ENCODE results near the gene VEZT. TPM values are rescaled to one million over a fixed set of nuclear protein-coding genes. Genes with fewer than 3 reads are reported as not detected.
A peak's percentile ranks its signal among the peaks of the same experiment; 100 is the strongest.
"Not testable (repeated sequence)": the region's sequence is repeated elsewhere in the genome, so short reads cannot be mapped to it uniquely, and the experiment has no call there.

Gene VEZT
- total and polyA plus RNA-seq, 4 donors = 13.7 to 47.4 (median 22.0) TPM

GRCh38 chr12:95231190-95231589 lies 13.6 kb downstream of the VEZT start:
- WGBS = 82% methylated on average over 2 of the region's 2 CpGs
- H3K27me3 ChIP-seq (ENCODE audit: control insufficient read depth in 4 of 4, insufficient read depth in 4 of 4, low read length in 3 of 4) = no peaks in the 10 kb centered on the region
- TF ChIP-seq HNF4G (IDR thresholded peaks at IDR 0.05) (no peak), MAX (IDR thresholded peaks at IDR 0.05) (no peak), RXRA (IDR thresholded peaks at IDR 0.05) (no peak), YY1 (IDR thresholded peaks at IDR 0.05) (peak; percentile 33), SP1 (IDR thresholded peaks at IDR 0.05) (no peak), FOXA2 (IDR thresholded peaks at IDR 0.05) (no peak), ATF3 (IDR thresholded peaks at IDR 0.05) (no peak)
- H3K4me3 ChIP-seq (ENCODE audit: low read depth in 1 of 3, low read length in 3 of 3) = no peak overlapping the region
- no peaks in the 10 kb centered on the region for H3K36me3 ChIP-seq (ENCODE audit: control insufficient read depth in 4 of 4, insufficient read depth in 3 of 4, low read depth in 1 of 4, low read length in 3 of 4)
- H3K9ac ChIP-seq (ENCODE audit: low read depth in 1 of 2, low read length in 2 of 2) = no peak overlapping the region
- H3K9me3 ChIP-seq (ENCODE audit: control insufficient read depth in 4 of 4, low read length in 3 of 4) = no peaks in the 10 kb centered on the region
- peaks cover 0 to 2% (median 0%) of the 10 kb centered on the region in 4 donors for H3K4me1 ChIP-seq (ENCODE audit: control insufficient read depth in 4 of 4, insufficient read depth in 4 of 4, low read length in 3 of 4)
- H3K27ac ChIP-seq (ENCODE audit: low read depth in 1 of 2, low read length in 2 of 2) = no peak overlapping the region
- DNase-seq (ENCODE audit: low spot score) = no peak

GRCh38 chr12:95234187-95234586 lies 16.6 kb downstream of the VEZT start:
- not testable (repeated sequence) for DNase-seq (ENCODE audit: low spot score); H3K4me3 ChIP-seq (ENCODE audit: low read depth in 1 of 3, low read length in 3 of 3); H3K36me3 ChIP-seq (ENCODE audit: control insufficient read depth in 4 of 4, insufficient read depth in 3 of 4, low read depth in 1 of 4, low read length in 3 of 4); H3K27me3 ChIP-seq (ENCODE audit: control insufficient read depth in 4 of 4, insufficient read depth in 4 of 4, low read length in 3 of 4); H3K9ac ChIP-seq (ENCODE audit: low read depth in 1 of 2, low read length in 2 of 2); H3K27ac ChIP-seq (ENCODE audit: low read depth in 1 of 2, low read length in 2 of 2); H3K4me1 ChIP-seq (ENCODE audit: control insufficient read depth in 4 of 4, insufficient read depth in 4 of 4, low read length in 3 of 4); H3K9me3 ChIP-seq (ENCODE audit: control insufficient read depth in 4 of 4, low read length in 3 of 4)
- WGBS = 98% methylated on average over 14 of the region's 14 CpGs

- not testable (repeated sequence) for DNase-seq (ENCODE audit: low spot score); H3K27ac ChIP-seq (ENCODE audit: low read depth in 1 of 2, low read length in 2 of 2); H3K27me3 ChIP-seq (ENCODE audit: control insufficient read depth in 4 of 4, insufficient read depth in 4 of 4, low read length in 3 of 4); H3K36me3 ChIP-seq (ENCODE audit: control insufficient read depth in 4 of 4, insufficient read depth in 3 of 4, low read depth in 1 of 4, low read length in 3 of 4); H3K9me3 ChIP-seq (ENCODE audit: control insufficient read depth in 4 of 4, low read length in 3 of 4); H3K9ac ChIP-seq (ENCODE audit: low read depth in 1 of 2, low read length in 2 of 2); H3K4me3 ChIP-seq (ENCODE audit: low read depth in 1 of 3, low read length in 3 of 3); H3K4me1 ChIP-seq (ENCODE audit: control insufficient read depth in 4 of 4, insufficient read depth in 4 of 4, low read length in 3 of 4)
- 96% methylated on average over 28 of the region's 31 CpGs for WGBS
Measured at GRCh38 chr12:95235621-95236020, 18.0 kb downstream of the VEZT start.

GRCh38 chr12:95237315-95237714 lies 19.7 kb downstream of the VEZT start:
- DNase-seq (ENCODE audit: low spot score) = no peak
- Histone ChIP-seq H3K4me3 (ENCODE audit: low read depth in 1 of 3, low read length in 3 of 3) (no peak overlapping the region), H3K27me3 (ENCODE audit: control insufficient read depth in 4 of 4, insufficient read depth in 4 of 4, low read length in 3 of 4) (no peaks in the 10 kb centered on the region), H3K27ac (ENCODE audit: low read depth in 1 of 2, low read length in 2 of 2) (no peak overlapping the region), H3K9me3 (ENCODE audit: control insufficient read depth in 4 of 4, low read length in 3 of 4) (no peaks in the 10 kb centered on the region), H3K4me1 (ENCODE audit: control insufficient read depth in 4 of 4, insufficient read depth in 4 of 4, low read length in 3 of 4) (peaks cover 2 to 7% (median 3%) of the 10 kb centered on the region in 4 donors), H3K9ac (ENCODE audit: low read depth in 1 of 2, low read length in 2 of 2) (no peak overlapping the region), H3K36me3 (ENCODE audit: control insufficient read depth in 4 of 4, insufficient read depth in 3 of 4, low read depth in 1 of 4, low read length in 3 of 4) (peaks cover 0 to 1% (median 0%) of the 10 kb centered on the region in 4 donors)
- 80% methylated on average over 1 of the region's 1 CpG for WGBS
- TF ChIP-seq TAF1 (conservative IDR thresholded peaks at IDR 0.05) (no peak), NR2F2 (IDR thresholded peaks at IDR 0.05) (peak; percentile 56)

GRCh38 chr12:95238150-95238549 lies 20.5 kb downstream of the VEZT start:
- H3K27me3 ChIP-seq (ENCODE audit: control insufficient read depth in 4 of 4, insufficient read depth in 4 of 4, low read length in 3 of 4) = no peaks in the 10 kb centered on the region
- H3K27ac ChIP-seq (ENCODE audit: low read depth in 1 of 2, low read length in 2 of 2) = no peak overlapping the region
- H3K9ac ChIP-seq (ENCODE audit: low read depth in 1 of 2, low read length in 2 of 2) = no peak overlapping the region
- H3K36me3 ChIP-seq (ENCODE audit: control insufficient read depth in 4 of 4, insufficient read depth in 3 of 4, low read depth in 1 of 4, low read length in 3 of 4) = peaks cover 0 to 2% (median 0%) of the 10 kb centered on the region in 4 donors
- no peak for TF ChIP-seq YY1 (IDR thresholded peaks at IDR 0.05)
- H3K4me3 ChIP-seq (ENCODE audit: low read depth in 1 of 3, low read length in 3 of 3) = no peak overlapping the region
- DNase-seq (ENCODE audit: low spot score) = no peak
- H3K4me1 ChIP-seq (ENCODE audit: control insufficient read depth in 4 of 4, insufficient read depth in 4 of 4, low read length in 3 of 4) = peaks cover 2 to 7% (median 3%) of the 10 kb centered on the region in 4 donors
- no peaks in the 10 kb centered on the region for H3K9me3 ChIP-seq (ENCODE audit: control insufficient read depth in 4 of 4, low read length in 3 of 4)
- WGBS = 85% methylated on average over 1 of the region's 1 CpG

Data from liver (tissue), 9 donors.